Astrocyte of the spinal cord (primary cell): ENCODE data around the gene DEFB124.

Source experiments
- DNase-seq: peaks from one replicate; pipeline ENCODE4 v3.0.0; 2011; ENCODE audit warnings: low read depth, low spot score
- H3K4me3 ChIP-seq: 2 replicates; pipeline ENCODE4 v1.5.1; 2011; ENCODE audit warnings: low read depth, mild to moderate bottlenecking, low read length, moderate library complexity
- in situ Hi-C: cut with HindIII; loops from 2 replicates; pipeline ENCODE4 v1.10.0; 2017; ENCODE audit warnings: low sequenced_read_pairs
- TF ChIP-seq, protein P1 (sequence below): IDR thresholded peaks from 2 replicates; pipeline ENCODE4 v1.5.1; 2012; ENCODE audit warnings: low read depth, mild to moderate bottlenecking, low read length, inconsistent platforms

DEFB124 gene

DNA sequence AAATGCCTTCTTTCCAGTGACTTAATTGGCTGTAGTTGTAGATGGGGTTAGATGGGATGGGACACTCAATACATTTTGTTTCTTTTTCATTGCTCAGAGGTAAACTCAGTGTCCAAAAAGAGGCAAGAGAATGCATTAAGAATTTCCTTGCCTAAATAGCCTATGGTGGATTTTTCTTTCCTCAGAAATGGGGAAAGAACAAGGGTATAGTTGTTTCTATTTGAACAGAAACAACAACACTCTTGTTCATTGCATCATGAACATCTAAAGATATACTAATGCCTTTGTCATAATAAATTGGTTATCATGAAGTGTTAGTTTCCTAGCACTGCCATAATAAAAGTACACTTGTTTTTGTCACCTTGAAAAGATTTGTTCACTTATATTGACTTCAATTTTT, 49.1 kb downstream of the DEFB124 start:
- H3K4me3 ChIP-seq = no peak overlapping the region
- no peak for DNase-seq
- in situ Hi-C loops = no loop called here
- TF ChIP-seq, protein P1, sequence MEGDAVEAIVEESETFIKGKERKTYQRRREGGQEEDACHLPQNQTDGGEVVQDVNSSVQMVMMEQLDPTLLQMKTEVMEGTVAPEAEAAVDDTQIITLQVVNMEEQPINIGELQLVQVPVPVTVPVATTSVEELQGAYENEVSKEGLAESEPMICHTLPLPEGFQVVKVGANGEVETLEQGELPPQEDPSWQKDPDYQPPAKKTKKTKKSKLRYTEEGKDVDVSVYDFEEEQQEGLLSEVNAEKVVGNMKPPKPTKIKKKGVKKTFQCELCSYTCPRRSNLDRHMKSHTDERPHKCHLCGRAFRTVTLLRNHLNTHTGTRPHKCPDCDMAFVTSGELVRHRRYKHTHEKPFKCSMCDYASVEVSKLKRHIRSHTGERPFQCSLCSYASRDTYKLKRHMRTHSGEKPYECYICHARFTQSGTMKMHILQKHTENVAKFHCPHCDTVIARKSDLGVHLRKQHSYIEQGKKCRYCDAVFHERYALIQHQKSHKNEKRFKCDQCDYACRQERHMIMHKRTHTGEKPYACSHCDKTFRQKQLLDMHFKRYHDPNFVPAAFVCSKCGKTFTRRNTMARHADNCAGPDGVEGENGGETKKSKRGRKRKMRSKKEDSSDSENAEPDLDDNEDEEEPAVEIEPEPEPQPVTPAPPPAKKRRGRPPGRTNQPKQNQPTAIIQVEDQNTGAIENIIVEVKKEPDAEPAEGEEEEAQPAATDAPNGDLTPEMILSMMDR = no peak

DNA sequence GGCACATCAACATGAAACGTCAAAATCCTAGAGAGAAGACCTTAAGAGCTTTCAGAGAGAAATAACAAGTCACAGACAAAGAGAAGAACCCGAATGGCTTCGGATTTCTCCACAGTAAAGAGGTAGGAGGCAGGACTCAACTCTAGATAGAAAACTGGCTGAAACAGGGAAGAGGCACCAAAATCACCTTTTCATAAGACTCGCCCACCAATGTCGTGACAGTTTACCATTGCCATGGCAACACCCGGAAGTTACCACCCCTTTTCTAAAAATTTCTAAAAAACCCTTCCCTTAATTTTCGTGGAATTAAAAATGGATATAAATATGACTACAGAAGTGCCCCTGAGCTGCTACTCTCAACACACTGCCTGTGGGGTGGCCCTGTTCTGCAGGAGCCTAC, 56.6 kb downstream of the DEFB124 start:
- no peak for DNase-seq
- H3K4me3 ChIP-seq = no peak overlapping the region
- in situ Hi-C loops = no loop called here
- TF ChIP-seq, protein P1 = no peak

DNA sequence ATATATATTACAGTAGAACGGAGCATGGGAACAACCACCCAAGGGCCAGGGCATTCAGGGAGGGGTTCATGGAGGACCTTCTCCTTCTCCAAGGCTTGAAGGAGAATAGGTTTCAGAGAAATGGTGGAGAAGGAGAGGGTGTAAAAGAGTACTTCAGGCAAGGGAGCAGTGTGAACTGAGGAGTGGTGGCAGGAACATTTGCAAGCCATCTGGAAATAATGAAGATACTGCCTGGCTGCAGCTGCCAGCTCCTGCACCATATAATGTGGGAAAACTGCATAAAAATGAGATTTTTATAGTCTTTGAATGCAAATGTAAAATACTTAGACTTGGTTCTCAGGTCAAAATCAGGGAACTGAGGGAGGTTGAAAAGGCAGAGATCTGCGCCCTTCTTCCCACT, 59.3 kb downstream of the DEFB124 start:
- no peak for DNase-seq
- in situ Hi-C loops = no loop called here
- no peak overlapping the region for H3K4me3 ChIP-seq
- TF ChIP-seq, protein P1 = no peak
